Upper lobe of left lung (tissue), 4 donors: ENCODE measurements around the gene SV2C.

Experiments
- CTCF ChIP-seq, 6 experiments: fragments of 450-650 bp in 4 of 6; fragments of 200-600 bp in 2 of 6; sonication (generic) in 2 of 6; IDR thresholded peaks; one replicate each; pipeline ENCODE4 v1.5.1; 2016 to 2019; ENCODE audit warnings: antibody characterized with exemption in 6 of 6
- POLR2A ChIP-seq, 4 donors: fragments of 450-650 bp; IDR thresholded peaks; one replicate each; pipeline ENCODE4 v1.5.1; 2016 to 2017; ENCODE audit warnings: antibody characterized with exemption in 4 of 4, mild to moderate bottlenecking in 2 of 4

DNA sequence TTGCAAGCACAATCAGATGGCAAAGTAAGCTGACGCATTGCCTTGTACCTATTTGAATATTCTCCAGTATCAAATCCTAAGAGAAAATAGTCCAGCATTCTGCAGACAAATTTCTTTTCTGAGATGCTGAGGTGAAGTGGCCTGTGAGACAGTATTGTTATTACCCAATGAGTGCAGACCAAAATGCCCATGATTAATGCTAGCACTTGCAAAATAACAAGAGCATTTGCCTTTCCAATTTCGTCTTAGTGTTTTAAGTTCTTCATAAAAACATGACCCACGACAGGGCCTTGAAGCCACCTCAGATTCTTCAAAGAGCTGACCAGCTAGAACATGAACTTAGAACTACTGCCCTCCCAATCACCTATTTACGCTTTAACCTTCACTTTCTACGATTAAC is 317.3 kb downstream of the SV2C start:
- TF ChIP-seq CTCF (IDR thresholded peaks at IDR 0.05) (no peak), POLR2A (IDR thresholded peaks at IDR 0.05) (no peak)
